Activated CD4-positive, alpha-beta memory T cell treated with anti-CD3 and anti-CD28 coated beads for 36 hours (primary cell): ENCODE data around the gene PCSK6. TPM values are rescaled to one million over a fixed set of nuclear protein-coding genes. Genes with fewer than 3 reads are reported as not detected.
"Not testable (repeated sequence)": the region's sequence is repeated elsewhere in the genome, so short reads cannot be mapped to it uniquely, and the experiment has no call there.

ENCODE experiments used
- CTCF ChIA-PET: fragments of 350-600 bp; sonication (Branson Sonifier 250); formaldehyde crosslinking; loops from one replicate; lab custom pipeline; 2021; ENCODE audit warnings: antibody characterized with exemption, inconsistent platforms; lab: Charles Lee
- POLR2A ChIA-PET: fragments of 350-600 bp; sonication (Branson Sonifier 250); formaldehyde crosslinking; loops from one replicate; lab custom pipeline; 2021; ENCODE audit warnings: antibody characterized with exemption; lab: Charles Lee
- DNase-seq: peaks from one replicate; pipeline ENCODE4 v3.0.0-alpha.2; 2020
- H3K27ac Mint-ChIP-seq: one replicate; pipeline ENCODE4 v1.8.0; 2021; ENCODE audit warnings: mixed read lengths
- H3K27me3 Mint-ChIP-seq: one replicate; pipeline ENCODE4 v1.8.0; 2021; ENCODE audit warnings: mixed read lengths
- H3K36me3 Mint-ChIP-seq: one replicate; pipeline ENCODE4 v1.8.0; 2021; ENCODE audit warnings: mixed read lengths
- H3K4me1 Mint-ChIP-seq: one replicate; pipeline ENCODE4 v1.8.0; 2021; ENCODE audit warnings: low read depth, mixed read lengths
- H3K4me3 Mint-ChIP-seq: one replicate; pipeline ENCODE4 v1.8.0; 2021; ENCODE audit warnings: mild to moderate bottlenecking, mixed read lengths
- H3K9me3 Mint-ChIP-seq: one replicate; pipeline ENCODE4 v1.8.0; 2021; ENCODE audit warnings: mixed read lengths
- intact Hi-C: fragments of 100-400 bp; cut with micrococcal nuclease; formaldehyde crosslinking; loops from one replicate; pipeline ENCODE4 v1.15.1; 2023
- total RNA-seq, 2 experiments: library from RNA; stranded (reverse); gene quantifications; one replicate each; pipeline ENCODE4 v1.2.3, GENCODE V29; 2021

The PCSK6 gene
- total RNA-seq, 2 experiments from 2014 or later, result 0.24 to 0.58 TPM

GRCh38 chr15:101411581-101411980 is 77.9 kb downstream of the PCSK6 start:
- H3K36me3 Mint-ChIP-seq, result no peaks in the 10 kb centered on the region
- H3K9me3 Mint-ChIP-seq, result no peaks in the 10 kb centered on the region
- no peaks in the 10 kb centered on the region for H3K4me1 Mint-ChIP-seq
- intact Hi-C loops, result no loop called here
- ChIA-PET POLR2A (no interaction called here), CTCF (no interaction called here)
- no peak for DNase-seq
- H3K27me3 Mint-ChIP-seq, result peaks cover 6% of the 10 kb centered on the region
- H3K4me3 Mint-ChIP-seq, result no peak overlapping the region
- no peak overlapping the region for H3K27ac Mint-ChIP-seq

GRCh38 chr15:101411085-101411484 is 78.4 kb downstream of the PCSK6 start:
- Mint-ChIP-seq H3K27me3 (peaks cover 6% of the 10 kb centered on the region), H3K36me3 (no peaks in the 10 kb centered on the region), H3K27ac (no peak overlapping the region), H3K9me3 (no peaks in the 10 kb centered on the region), H3K4me3 (no peak overlapping the region), H3K4me1 (no peaks in the 10 kb centered on the region)
- ChIA-PET POLR2A (no interaction called here), CTCF (no interaction called here)
- intact Hi-C loops, result no loop called here
- no peak for DNase-seq

GRCh38 chr15:101410612-101411011 is 78.9 kb downstream of the PCSK6 start:
- H3K4me3 Mint-ChIP-seq, result no peak overlapping the region
- H3K27me3 Mint-ChIP-seq, result peaks cover 8% of the 10 kb centered on the region
- POLR2A ChIA-PET, result no interaction called here
- no peak overlapping the region for H3K27ac Mint-ChIP-seq
- intact Hi-C loops, result no loop called here
- H3K4me1 Mint-ChIP-seq, result no peaks in the 10 kb centered on the region
- no peak for DNase-seq
- no peaks in the 10 kb centered on the region for H3K36me3 Mint-ChIP-seq
- CTCF ChIA-PET, result no interaction called here
- no peaks in the 10 kb centered on the region for H3K9me3 Mint-ChIP-seq

- Mint-ChIP-seq H3K9me3 (no peaks in the 10 kb centered on the region), H3K36me3 (no peaks in the 10 kb centered on the region), H3K27me3 (peaks cover 8% of the 10 kb centered on the region), H3K27ac (no peak overlapping the region), H3K4me3 (no peak overlapping the region), H3K4me1 (no peaks in the 10 kb centered on the region)
- ChIA-PET POLR2A (no interaction called here), CTCF (no interaction called here)
- no peak for DNase-seq
- intact Hi-C loops, result no loop called here
Observed at GRCh38 chr15:101409621-101410020, 79.9 kb downstream of the PCSK6 start.

GRCh38 chr15:101407966-101408775 is 81.3 kb downstream of the PCSK6 start:
- H3K27ac Mint-ChIP-seq, result no peak overlapping the region
- ChIA-PET CTCF (no interaction called here), POLR2A (no interaction called here)
- H3K4me3 Mint-ChIP-seq, result no peak overlapping the region
- H3K36me3 Mint-ChIP-seq, result no peaks in the 10 kb centered on the region
- H3K27me3 Mint-ChIP-seq, result peaks cover 8% of the 10 kb centered on the region
- intact Hi-C loops, result no loop called here
- no peak for DNase-seq
- H3K4me1 Mint-ChIP-seq, result no peaks in the 10 kb centered on the region
- H3K9me3 Mint-ChIP-seq, result no peaks in the 10 kb centered on the region

GRCh38 chr15:101407439-101407838 is 82.1 kb downstream of the PCSK6 start:
- H3K4me3 Mint-ChIP-seq, result no peak overlapping the region
- H3K27ac Mint-ChIP-seq, result no peak overlapping the region
- ChIA-PET CTCF (no interaction called here), POLR2A (no interaction called here)
- no peaks in the 10 kb centered on the region for H3K4me1 Mint-ChIP-seq
- H3K27me3 Mint-ChIP-seq, result peaks cover 8% of the 10 kb centered on the region
- no peaks in the 10 kb centered on the region for H3K36me3 Mint-ChIP-seq
- no peak for DNase-seq
- H3K9me3 Mint-ChIP-seq, result no peaks in the 10 kb centered on the region
- intact Hi-C loops, result no loop called here

GRCh38 chr15:101406526-101407195 is 82.8 kb downstream of the PCSK6 start:
- no peak for DNase-seq
- Mint-ChIP-seq H3K4me1 (no peaks in the 10 kb centered on the region), H3K27me3 (peaks cover 8% of the 10 kb centered on the region), H3K9me3 (no peaks in the 10 kb centered on the region), H3K36me3 (no peaks in the 10 kb centered on the region), H3K27ac (no peak overlapping the region), H3K4me3 (no peak overlapping the region)
- intact Hi-C loops, result no loop called here
- ChIA-PET CTCF (no interaction called here), POLR2A (no interaction called here)

GRCh38 chr15:101406036-101406435 is 83.5 kb downstream of the PCSK6 start:
- intact Hi-C loops, result no loop called here
- Mint-ChIP-seq H3K27me3 (peaks cover 8% of the 10 kb centered on the region), H3K4me1 (no peaks in the 10 kb centered on the region), H3K36me3 (no peaks in the 10 kb centered on the region), H3K27ac (no peak overlapping the region), H3K4me3 (no peak overlapping the region), H3K9me3 (no peaks in the 10 kb centered on the region)
- ChIA-PET CTCF (no interaction called here), POLR2A (no interaction called here)
- no peak for DNase-seq

- Mint-ChIP-seq H3K27me3 (peaks cover 10% of the 10 kb centered on the region), H3K27ac (no peak overlapping the region), H3K36me3 (no peaks in the 10 kb centered on the region), H3K9me3 (no peaks in the 10 kb centered on the region), H3K4me3 (no peak overlapping the region), H3K4me1 (no peaks in the 10 kb centered on the region)
- POLR2A ChIA-PET, result no interaction called here
- CTCF ChIA-PET, result interaction anchor here (0.7 kb wide), 1 partner anchor 214 kb away, joined by 3 read pairs; no protein-coding TSS in a partner anchor
- intact Hi-C loops, result no loop called here
- DNase-seq, result no peak
Observed at GRCh38 chr15:101404245-101404644, 85.3 kb downstream of the PCSK6 start.

GRCh38 chr15:101402883-101403282 is 86.6 kb downstream of the PCSK6 start:
- H3K9me3 Mint-ChIP-seq, DNase-seq, intact Hi-C loops, H3K36me3 Mint-ChIP-seq, POLR2A ChIA-PET, H3K4me3 Mint-ChIP-seq, CTCF ChIA-PET, H3K4me1 Mint-ChIP-seq, H3K27ac Mint-ChIP-seq: not testable (repeated sequence)
- peaks cover 16% of the 10 kb centered on the region for H3K27me3 Mint-ChIP-seq

GRCh38 chr15:101401286-101401685 is 88.2 kb downstream of the PCSK6 start:
- intact Hi-C loops, result no loop called here
- Mint-ChIP-seq H3K36me3 (no peaks in the 10 kb centered on the region), H3K4me3 (no peak overlapping the region), H3K4me1 (no peaks in the 10 kb centered on the region), H3K27ac (no peak overlapping the region), H3K27me3 (peaks cover 20% of the 10 kb centered on the region), H3K9me3 (no peaks in the 10 kb centered on the region)
- no peak for DNase-seq
- CTCF ChIA-PET, result no interaction called here
- POLR2A ChIA-PET, result no interaction called here

- H3K36me3 Mint-ChIP-seq, result no peaks in the 10 kb centered on the region
- ChIA-PET CTCF (no interaction called here), POLR2A (no interaction called here)
- no peak overlapping the region for H3K4me3 Mint-ChIP-seq
- H3K9me3 Mint-ChIP-seq, result no peaks in the 10 kb centered on the region
- no peak overlapping the region for H3K27ac Mint-ChIP-seq
- no peak for DNase-seq
- intact Hi-C loops, result no loop called here
- H3K4me1 Mint-ChIP-seq, result no peaks in the 10 kb centered on the region
- H3K27me3 Mint-ChIP-seq, result peaks cover 28% of the 10 kb centered on the region
Observed at GRCh38 chr15:101399431-101399830, 90.1 kb downstream of the PCSK6 start.

- intact Hi-C loops, result no loop called here
- ChIA-PET CTCF (no interaction called here), POLR2A (no interaction called here)
- H3K4me1 Mint-ChIP-seq, result no peaks in the 10 kb centered on the region
- H3K27ac Mint-ChIP-seq, result no peak overlapping the region
- peaks cover 32% of the 10 kb centered on the region for H3K27me3 Mint-ChIP-seq
- no peaks in the 10 kb centered on the region for H3K9me3 Mint-ChIP-seq
- H3K36me3 Mint-ChIP-seq, result no peaks in the 10 kb centered on the region
- no peak for DNase-seq
- H3K4me3 Mint-ChIP-seq, result no peak overlapping the region
Observed at GRCh38 chr15:101398247-101398646, 91.3 kb downstream of the PCSK6 start.
